Lower lobe of right lung (tissue), 2 donors: ENCODE measurements around the gene SHOC2. TPM values are rescaled to one million over a fixed set of nuclear protein-coding genes. Genes with fewer than 3 reads are reported as not detected.

ENCODE experiments used
- ATAC-seq, 2 donors: fragments of 200-7000 bp; cut with Tn5 transposase; one replicate each; pipeline ENCODE4 v1.9.1; 2020 to 2022; ENCODE audit warnings: mild to moderate bottlenecking in 2 of 2, moderate library complexity in 2 of 2
- DNase-seq: peaks from one replicate; pipeline ENCODE4 v3.0.0-alpha.2; 2020
- H3K27ac ChIP-seq: fragments of 200-600 bp; one replicate; pipeline ENCODE4 v1.8.0; 2022
- H3K27me3 ChIP-seq: fragments of 200-600 bp; one replicate; pipeline ENCODE4 v1.8.0; 2022; ENCODE audit warnings: low read depth
- H3K36me3 ChIP-seq: fragments of 200-600 bp; one replicate; pipeline ENCODE4 v1.8.0; 2022; ENCODE audit warnings: mild to moderate bottlenecking
- H3K4me1 ChIP-seq: fragments of 200-600 bp; one replicate; pipeline ENCODE4 v1.8.0; 2022
- H3K4me3 ChIP-seq: fragments of 200-600 bp; one replicate; pipeline ENCODE4 v1.8.0; 2022; ENCODE audit warnings: mild to moderate bottlenecking
- H3K9me3 ChIP-seq: fragments of 200-600 bp; one replicate; pipeline ENCODE4 v1.8.0; 2022
- CTCF ChIP-seq: fragments of 200-600 bp; IDR thresholded peaks from one replicate; pipeline ENCODE4 v1.8.0; 2022; ENCODE audit warnings: antibody characterized with exemption, mild to moderate bottlenecking
- intact Hi-C: fragments of 100-400 bp; cut with DNase I; formaldehyde crosslinking; loops from one replicate; pipeline ENCODE4 v1.11.0; 2022
- total RNA-seq: library from RNA; stranded (reverse); fragmentation: NEBNext Ultra II Directional; extraction: Animal tissue kit (Norgen Biotek cat#: 25700); gene quantifications from one replicate; pipeline ENCODE4 v1.2.1, GENCODE V29; 2021
- donor health status: DM: no; HTN: yes; CAD: no; lungs with severe emphysema.

SHOC2 gene
- total RNA-seq, 1 donor from 2014 or later: 60.9 TPM

- Histone ChIP-seq H3K9me3 (no peaks in the 10 kb centered on the region), H3K4me1 (no peaks in the 10 kb centered on the region), H3K36me3 (no peaks in the 10 kb centered on the region), H3K27me3 (no peaks in the 10 kb centered on the region), H3K4me3 (no peak overlapping the region), H3K27ac (no peak overlapping the region)
- ATAC-seq (no peak), DNase-seq (no peak)
- TF ChIP-seq CTCF: no peak
- intact Hi-C loops: no loop called here
These were observed 32.0 kb downstream of the SHOC2 start for GRCh38 chr10:110951381-110951780.

GRCh38 chr10:110957606-110958005 is 38.2 kb downstream of the SHOC2 start:
- no peak for TF ChIP-seq CTCF
- Histone ChIP-seq H3K4me3 (no peak overlapping the region), H3K27me3 (no peaks in the 10 kb centered on the region), H3K9me3 (no peaks in the 10 kb centered on the region), H3K4me1 (peaks cover 5% of the 10 kb centered on the region), H3K36me3 (no peaks in the 10 kb centered on the region), H3K27ac (no peak overlapping the region)
- ATAC-seq (no peak), DNase-seq (no peak)
- intact Hi-C loops: no loop called here

GRCh38 chr10:110959379-110960332 is 40.3 kb downstream of the SHOC2 start:
- intact Hi-C loops: no loop called here
- DNase-seq (no peak), ATAC-seq (no peak)
- H3K4me3 ChIP-seq: no peak overlapping the region
- no peak for TF ChIP-seq CTCF
- H3K4me1 ChIP-seq: peaks cover 5% of the 10 kb centered on the region
- no peak overlapping the region for H3K27ac ChIP-seq
- no peaks in the 10 kb centered on the region for H3K36me3 ChIP-seq
- no peaks in the 10 kb centered on the region for H3K27me3 ChIP-seq
- no peaks in the 10 kb centered on the region for H3K9me3 ChIP-seq

GRCh38 chr10:110960333-110960712 is 40.9 kb downstream of the SHOC2 start:
- Histone ChIP-seq H3K27ac (no peak overlapping the region), H3K36me3 (no peaks in the 10 kb centered on the region), H3K9me3 (no peaks in the 10 kb centered on the region), H3K27me3 (no peaks in the 10 kb centered on the region), H3K4me1 (peaks cover 5% of the 10 kb centered on the region), H3K4me3 (no peak overlapping the region)
- intact Hi-C loops: no loop called here
- ATAC-seq (no peak), DNase-seq (no peak)
- TF ChIP-seq CTCF: no peak

GRCh38 chr10:110962443-110962842 is 43.0 kb downstream of the SHOC2 start:
- no peaks in the 10 kb centered on the region for H3K9me3 ChIP-seq
- no peak overlapping the region for H3K27ac ChIP-seq
- H3K4me3 ChIP-seq: no peak overlapping the region
- H3K4me1 ChIP-seq: peaks cover 14% of the 10 kb centered on the region
- H3K27me3 ChIP-seq: no peaks in the 10 kb centered on the region
- no peaks in the 10 kb centered on the region for H3K36me3 ChIP-seq
- ATAC-seq (no peak), DNase-seq (no peak)
- intact Hi-C loops: no loop called here
- TF ChIP-seq CTCF: no peak
